B cell (primary cell): Measurements from ENCODE around the gene PSMD2. TPM values are rescaled to one million over a fixed set of nuclear protein-coding genes. Genes with fewer than 3 reads are reported as not detected.

Experiments used
- ATAC-seq: fragments of 200-7000 bp; cut with Tn5 transposase; one replicate; pipeline ENCODE4 v1.10.0; 2021; ENCODE audit warnings: low read depth, mild to moderate bottlenecking, moderate number of reproducible peaks, moderate library complexity
- CTCF ChIA-PET: fragments of 350-600 bp; sonication (Branson Sonifier 250); formaldehyde crosslinking; loops from one replicate; lab custom pipeline; 2021; ENCODE audit warnings: antibody characterized with exemption, inconsistent platforms; lab: Charles Lee
- POLR2A ChIA-PET: fragments of 350-600 bp; sonication (Branson Sonifier 250); formaldehyde crosslinking; loops from one replicate; lab custom pipeline; 2021; ENCODE audit warnings: antibody characterized with exemption; lab: Charles Lee
- DNase-seq: peaks from one replicate; pipeline ENCODE4 v3.0.0; 2013
- H2AFZ ChIP-seq: 2 replicates; pipeline ENCODE4 v1.6.1; 2012; ENCODE audit warnings: mild to moderate bottlenecking, low read depth, low read length; ENCODE audit not compliant: insufficient read depth, poor library complexity, severe bottlenecking
- H3K27ac ChIP-seq, 2 donors: 1 replicate in 1 of 2; 2 replicates in 1 of 2; pipeline ENCODE4 v1.5.1; 2012 to 2013; ENCODE audit warnings: low read length in 2 of 2, mild to moderate bottlenecking in 2 of 2, moderate library complexity in 1 of 2
- H3K27me3 ChIP-seq, 4 experiments: fragments of 200-600 bp in 1 of 4; sonication (generic) in 1 of 4; replicated peaks in 1 of 4; 1 replicate in 2 of 4; 2 replicates in 2 of 4; pipeline versions ENCODE4 v1.6.1 to v1.7.0; 2013 to 2016; ENCODE audit warnings: low read length in 3 of 4, mild to moderate bottlenecking in 2 of 4, mixed read lengths in 1 of 4, moderate library complexity in 1 of 4; ENCODE audit not compliant: insufficient read depth in 4 of 4, control insufficient read depth in 3 of 4; ENCODE audit errors: control extremely low read depth in 1 of 4
- H3K36me3 ChIP-seq, 2 experiments: replicated peaks in 1 of 2; 1 replicate in 1 of 2; 2 replicates in 1 of 2; pipeline versions ENCODE4 v1.6.1 to v1.7.1; 2013; ENCODE audit warnings: low read length in 1 of 2; ENCODE audit not compliant: insufficient read depth in 2 of 2, control insufficient read depth in 1 of 2; ENCODE audit errors: control extremely low read depth in 1 of 2, extremely low read depth in 1 of 2
- H3K4me1 ChIP-seq, 2 donors: fragments of 200-600 bp in 1 of 2; sonication (generic) in 1 of 2; 1 replicate in 1 of 2; 2 replicates in 1 of 2; pipeline versions ENCODE4 v1.5.1 to v1.6.1; 2013 to 2017; ENCODE audit warnings: low read length in 2 of 2; ENCODE audit not compliant: control insufficient read depth in 2 of 2, insufficient read depth in 2 of 2
- H3K4me2 ChIP-seq: replicated peaks from 2 replicates; pipeline ENCODE3; 2012; ENCODE audit warnings: mild to moderate bottlenecking, low read depth, low read length; ENCODE audit not compliant: poor library complexity, severe bottlenecking
- H3K4me3 ChIP-seq, 5 experiments: fragments of 200-600 bp in 1 of 5; sonication (generic) in 1 of 5; 1 replicate in 3 of 5; 2 replicates in 2 of 5; pipeline versions ENCODE4 v1.5.1 to v1.7.0; 2011 to 2016; ENCODE audit warnings: low read length in 4 of 5, mild to moderate bottlenecking in 4 of 5, low read depth in 2 of 5, control low read depth in 1 of 5, moderate library complexity in 1 of 5; ENCODE audit not compliant: insufficient read depth in 1 of 5; ENCODE audit errors: control extremely low read depth in 1 of 5, extremely low read depth in 1 of 5
- H3K79me2 ChIP-seq: fragments of 200-600 bp; sonication (generic); one replicate; pipeline ENCODE4 v1.6.0; 2016; ENCODE audit warnings: low read length; ENCODE audit not compliant: control insufficient read depth, insufficient read depth
- H3K9ac ChIP-seq: fragments of 200-600 bp; sonication (generic); 2 replicates; pipeline ENCODE4 v1.6.1; 2017; ENCODE audit warnings: mild to moderate bottlenecking, low read length, moderate library complexity
- H3K9me3 ChIP-seq, 3 donors: one replicate each; pipeline versions ENCODE4 v1.6.1 to v1.7.1; 2013; ENCODE audit warnings: low read length in 2 of 3; ENCODE audit not compliant: control insufficient read depth in 2 of 3, insufficient read depth in 1 of 3; ENCODE audit errors: control extremely low read depth in 1 of 3
- H4K20me1 ChIP-seq: 2 replicates; pipeline ENCODE4 v1.6.0; 2012; ENCODE audit warnings: mild to moderate bottlenecking, low read length; ENCODE audit not compliant: insufficient read depth, control insufficient read depth, poor library complexity, severe bottlenecking
- H3K27ac Mint-ChIP-seq: one replicate; pipeline ENCODE4 v1.8.0; 2021; ENCODE audit warnings: mixed read lengths
- H3K27me3 Mint-ChIP-seq: one replicate; pipeline ENCODE4 v1.8.0; 2021; ENCODE audit warnings: mixed read lengths
- H3K4me1 Mint-ChIP-seq: one replicate; pipeline ENCODE4 v1.8.0; 2021; ENCODE audit warnings: mixed read lengths
- H3K4me3 Mint-ChIP-seq: one replicate; pipeline ENCODE4 v1.8.0; 2021; ENCODE audit warnings: mixed read lengths
- H3K9me3 Mint-ChIP-seq: one replicate; pipeline ENCODE4 v1.8.0; 2022; ENCODE audit warnings: mixed read lengths; ENCODE audit not compliant: insufficient read depth
- EZH2 ChIP-seq: IDR thresholded peaks from 2 replicates; pipeline ENCODE4 v1.6.1; 2012; ENCODE audit warnings: borderline replicate concordance, low read depth, mild to moderate bottlenecking, moderate library complexity, low read length; ENCODE audit not compliant: insufficient read depth, poor library complexity, severe bottlenecking
- WGBS: methylation state at CpG from one replicate; pipeline ENCODE4 v1.1.5; 2013; ENCODE audit warnings: missing lambda C conversion rate; ENCODE audit not compliant: insufficient coverage; 5-methylcytosine and 5-hydroxymethylcytosine counted together
- intact Hi-C: fragments of 100-400 bp; cut with micrococcal nuclease; formaldehyde crosslinking; loops from one replicate; pipeline ENCODE4 v1.10.0; 2022
- polyA plus RNA-seq: library from polyadenylated mRNA; depleted of rRNA; stranded (reverse); fragments of >200 nt; gene quantifications from 2 replicates; pipeline ENCODE4 v1.2.3, GENCODE V29; 2012
- total RNA-seq, 2 donors: library from RNA; stranded (reverse); fragments of 120-200 nt in 1 of 2; gene quantifications; 1 replicate in 1 of 2; 2 replicates in 1 of 2; pipeline versions ENCODE4 v1.2.3 to v1.2.4, GENCODE V29; 2013 to 2022
- TF ChIP-seq, protein P1 (sequence below): fragments of 200-600 bp; IDR thresholded peaks from one replicate; pipeline ENCODE4 v1.8.0; 2022; ENCODE audit warnings: antibody characterized with exemption, mild to moderate bottlenecking

Gene PSMD2
- total and polyA plus RNA-seq, 2 donors (not counting 1 experiment from before 2014, with no cell fraction given), result 79.4 to 140 TPM

DNA sequence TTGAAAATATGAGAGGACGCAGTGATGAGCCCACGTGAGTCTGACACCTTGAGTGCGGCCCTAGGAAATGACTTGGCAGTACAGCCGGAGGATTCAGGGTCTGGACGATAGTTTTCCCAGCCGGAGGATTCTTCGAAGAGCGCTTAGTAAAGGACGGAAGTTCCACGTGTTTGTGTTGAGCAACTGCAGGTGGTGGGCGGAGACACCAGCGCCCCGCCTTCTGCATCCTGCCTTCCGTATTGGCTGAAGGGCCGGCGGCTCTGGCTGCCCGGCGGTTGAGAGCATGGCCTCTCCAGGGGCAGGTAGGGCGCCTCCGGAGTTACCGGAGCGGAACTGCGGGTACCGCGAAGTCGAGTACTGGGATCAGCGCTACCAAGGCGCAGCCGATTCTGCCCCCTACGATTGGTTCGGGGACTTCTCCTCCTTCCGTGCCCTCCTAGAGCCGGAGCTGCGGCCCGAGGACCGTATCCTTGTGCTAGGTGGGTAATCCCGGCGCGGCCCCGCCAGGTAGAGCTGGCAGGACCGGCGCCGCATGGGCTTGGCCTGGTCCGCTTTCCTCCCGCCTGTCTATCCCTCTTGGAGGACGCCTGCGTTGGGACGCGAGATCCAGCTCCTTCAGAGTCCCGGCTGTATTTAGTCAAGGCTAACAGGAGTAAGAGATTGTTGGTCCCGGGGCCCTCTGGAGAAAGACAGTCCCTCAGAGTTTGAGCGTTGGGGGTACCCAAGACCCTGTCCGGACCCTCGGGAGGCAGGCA lies 49.5 kb upstream of the PSMD2 start, which contains the start of gene EEF1AKMT4:
TSS of gene EEF1AKMT4 (plus strand) at position 261 of the 755 bp plus-strand sequence. CDS start at position 284, 23 bp downstream.
- H3K27ac ChIP-seq, result peak within 1 kb of the TSS; percentile 59 to 77
- peak; percentile 95 for DNase-seq
- H3K36me3 ChIP-seq, result peaks cover 0 to 12% of the 10 kb centered on the region in 2 experiments
- CTCF ChIA-PET, result interaction anchor here (0.8 to 1.4 kb wide), 18 partner anchors 8 to 364 kb away, joined by 3 to 23 read pairs (median 4); partner anchors contain the start of genes ABCF3, EIF2B5 and VWA5B2
- peak within 1 kb of the TSS; percentile 84 for H3K9ac ChIP-seq
- Mint-ChIP-seq H3K4me1 (peaks cover 9% of the 10 kb centered on the region), H3K4me3 (peak within 1 kb of the TSS; percentile 87), H3K27me3 (no peaks in the 10 kb centered on the region), H3K27ac (peak within 1 kb of the TSS; percentile 86), H3K9me3 (no peaks in the 10 kb centered on the region)
- H4K20me1 ChIP-seq, result peaks cover 12% of the 10 kb centered on the region
- intact Hi-C loops, result loop anchor here (1.0 kb wide), 12 partner anchors 11 to 354 kb away; partner anchors contain the start of genes ABCC5, AP2M1, EIF2B5 and EIF4G1
- H2AFZ ChIP-seq, result peak within 1 kb of the TSS; percentile 99
- no peaks in the 10 kb centered on the region for H3K27me3 ChIP-seq
- peaks cover 5 to 17% of the 10 kb centered on the region in 2 donors for H3K4me1 ChIP-seq
- POLR2A ChIA-PET, result interaction anchor here (1.0 to 1.4 kb wide), 2 partner anchors 20 to 231 kb away, joined by 3 read pairs; partner anchors contain the start of gene VWA5B2
- 1% methylated on average over 54 of the region's 54 CpGs for WGBS
- peak within 1 kb of the TSS; percentile 88 for H3K4me2 ChIP-seq
- peaks cover 6% of the 10 kb centered on the region for H3K79me2 ChIP-seq
- peak; percentile 85 for ATAC-seq
- TF ChIP-seq, protein P1, sequence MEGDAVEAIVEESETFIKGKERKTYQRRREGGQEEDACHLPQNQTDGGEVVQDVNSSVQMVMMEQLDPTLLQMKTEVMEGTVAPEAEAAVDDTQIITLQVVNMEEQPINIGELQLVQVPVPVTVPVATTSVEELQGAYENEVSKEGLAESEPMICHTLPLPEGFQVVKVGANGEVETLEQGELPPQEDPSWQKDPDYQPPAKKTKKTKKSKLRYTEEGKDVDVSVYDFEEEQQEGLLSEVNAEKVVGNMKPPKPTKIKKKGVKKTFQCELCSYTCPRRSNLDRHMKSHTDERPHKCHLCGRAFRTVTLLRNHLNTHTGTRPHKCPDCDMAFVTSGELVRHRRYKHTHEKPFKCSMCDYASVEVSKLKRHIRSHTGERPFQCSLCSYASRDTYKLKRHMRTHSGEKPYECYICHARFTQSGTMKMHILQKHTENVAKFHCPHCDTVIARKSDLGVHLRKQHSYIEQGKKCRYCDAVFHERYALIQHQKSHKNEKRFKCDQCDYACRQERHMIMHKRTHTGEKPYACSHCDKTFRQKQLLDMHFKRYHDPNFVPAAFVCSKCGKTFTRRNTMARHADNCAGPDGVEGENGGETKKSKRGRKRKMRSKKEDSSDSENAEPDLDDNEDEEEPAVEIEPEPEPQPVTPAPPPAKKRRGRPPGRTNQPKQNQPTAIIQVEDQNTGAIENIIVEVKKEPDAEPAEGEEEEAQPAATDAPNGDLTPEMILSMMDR, result no peak
- no peak for TF ChIP-seq EZH2
- H3K9me3 ChIP-seq, result no peaks in the 10 kb centered on the region
- H3K4me3 ChIP-seq, result peak within 1 kb of the TSS; percentile 88 to 93 (median 91)
